Tibial nerve (tissue), 4 donors: ENCODE results near the gene TESK1. TPM values are rescaled to one million over a fixed set of nuclear protein-coding genes. Genes with fewer than 3 reads are reported as not detected.
"Not testable (repeated sequence)": the region's sequence is repeated elsewhere in the genome, so short reads cannot be mapped to it uniquely, and the experiment has no call there.

ENCODE experiments used
- DNase-seq, 2 donors: peaks; one replicate each; pipeline ENCODE4 v3.0.0-alpha.2; 2019; ENCODE audit warnings: low spot score in 2 of 2
- H3K27ac ChIP-seq, 4 donors: fragments of 200-600 bp; sonication (generic) in 3 of 4; one replicate each; pipeline ENCODE4 v1.5.1; 2017 to 2019; ENCODE audit warnings: mild to moderate bottlenecking in 1 of 4
- H3K27me3 ChIP-seq, 2 donors: fragments of 200-600 bp; sonication (generic) in 1 of 2; one replicate each; pipeline versions ENCODE4 v1.5.1 to v1.6.0; 2017 to 2019
- H3K36me3 ChIP-seq, 3 donors: fragments of 200-600 bp; sonication (generic); one replicate each; pipeline ENCODE4 v1.5.1; 2018 to 2019
- H3K4me1 ChIP-seq, 4 donors: fragments of 200-600 bp; sonication (generic) in 3 of 4; one replicate each; pipeline ENCODE4 v1.5.1; 2017 to 2019
- H3K4me3 ChIP-seq, 4 donors: fragments of 200-600 bp; sonication (generic) in 3 of 4; one replicate each; pipeline ENCODE4 v1.5.1; 2017 to 2019; ENCODE audit warnings: mild to moderate bottlenecking in 1 of 4, moderate library complexity in 1 of 4
- H3K9me3 ChIP-seq, 4 donors: fragments of 200-600 bp; sonication (generic) in 3 of 4; one replicate each; pipeline ENCODE4 v1.5.1; 2017 to 2019
- EP300 ChIP-seq, 2 donors: sonication (generic); formaldehyde crosslinking; IDR thresholded peaks; one replicate each; pipeline ENCODE4 v1.6.1; 2017; ENCODE audit warnings: antibody characterized with exemption in 2 of 2, mild to moderate bottlenecking in 1 of 2
- POLR2A ChIP-seq, 2 donors: fragments of 450-650 bp; IDR thresholded peaks; one replicate each; pipeline ENCODE4 v1.6.1; 2017; ENCODE audit warnings: antibody characterized with exemption in 2 of 2, mild to moderate bottlenecking in 2 of 2, moderate library complexity in 2 of 2
- WGBS, 2 donors: methylation state at CpG; one replicate each; pipeline ENCODE4 v1.1.5; 2018; 5-methylcytosine and 5-hydroxymethylcytosine counted together
- total RNA-seq, 4 donors: library from RNA; depleted of rRNA; stranded (reverse); fragments of >200 nt; gene quantifications; one replicate each; pipeline ENCODE4 v1.1.0, GENCODE V29; 2016
- TF ChIP-seq, protein P1 (sequence below), 5 experiments: fragments of 200-600 bp in 3 of 5; fragments of 450-650 bp in 2 of 5; sonication (generic) in 3 of 5; IDR thresholded peaks; one replicate each; pipeline ENCODE4 v1.5.1; 2016 to 2019; ENCODE audit warnings: antibody characterized with exemption in 5 of 5, mild to moderate bottlenecking in 3 of 5, moderate library complexity in 2 of 5

Gene TESK1
- total RNA-seq, 4 donors from 2014 or later, result 29.3 to 40.0 (median 35.6) TPM

GRCh38 chr9:35570709-35571504 is 34.2 kb upstream of the TESK1 start:
- 88 to 90% methylated on average over 6 of the region's 6 CpGs for WGBS, 2 donors
- no peak for DNase-seq
- H3K4me1 ChIP-seq, result no peaks in the 10 kb centered on the region

DNA sequence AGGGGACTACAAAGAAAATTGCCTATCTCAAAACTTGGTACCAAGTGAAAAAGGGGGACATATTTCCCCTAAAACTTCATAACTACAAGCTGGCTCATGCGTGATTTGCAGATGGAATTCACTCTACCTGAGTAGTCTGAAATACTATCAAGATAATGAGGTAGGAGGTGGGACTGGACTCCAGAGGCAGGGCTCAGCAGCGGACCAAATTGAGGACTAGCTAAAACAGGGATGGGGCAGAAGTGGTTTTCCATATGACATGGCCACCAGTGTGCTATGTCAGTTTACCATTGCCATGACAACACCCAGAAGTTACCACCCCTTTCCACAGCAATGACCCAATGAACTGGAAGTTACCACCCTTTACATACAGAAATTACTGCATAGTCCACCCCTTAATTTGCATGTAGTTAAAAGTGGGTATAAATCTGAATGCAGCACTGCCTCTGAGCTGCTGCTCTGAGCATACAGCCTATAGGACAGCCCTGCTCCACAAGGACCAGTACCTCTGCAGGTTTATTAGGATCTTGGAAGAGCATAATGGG is 30.4 kb upstream of the TESK1 start:
- TF ChIP-seq EP300 (IDR thresholded peaks at IDR 0.05) (no peak), POLR2A (IDR thresholded peaks at IDR 0.05) (no peak)
- TF ChIP-seq, protein P1, sequence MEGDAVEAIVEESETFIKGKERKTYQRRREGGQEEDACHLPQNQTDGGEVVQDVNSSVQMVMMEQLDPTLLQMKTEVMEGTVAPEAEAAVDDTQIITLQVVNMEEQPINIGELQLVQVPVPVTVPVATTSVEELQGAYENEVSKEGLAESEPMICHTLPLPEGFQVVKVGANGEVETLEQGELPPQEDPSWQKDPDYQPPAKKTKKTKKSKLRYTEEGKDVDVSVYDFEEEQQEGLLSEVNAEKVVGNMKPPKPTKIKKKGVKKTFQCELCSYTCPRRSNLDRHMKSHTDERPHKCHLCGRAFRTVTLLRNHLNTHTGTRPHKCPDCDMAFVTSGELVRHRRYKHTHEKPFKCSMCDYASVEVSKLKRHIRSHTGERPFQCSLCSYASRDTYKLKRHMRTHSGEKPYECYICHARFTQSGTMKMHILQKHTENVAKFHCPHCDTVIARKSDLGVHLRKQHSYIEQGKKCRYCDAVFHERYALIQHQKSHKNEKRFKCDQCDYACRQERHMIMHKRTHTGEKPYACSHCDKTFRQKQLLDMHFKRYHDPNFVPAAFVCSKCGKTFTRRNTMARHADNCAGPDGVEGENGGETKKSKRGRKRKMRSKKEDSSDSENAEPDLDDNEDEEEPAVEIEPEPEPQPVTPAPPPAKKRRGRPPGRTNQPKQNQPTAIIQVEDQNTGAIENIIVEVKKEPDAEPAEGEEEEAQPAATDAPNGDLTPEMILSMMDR (IDR thresholded peaks at IDR 0.05), result no peak
- no peak overlapping the region for H3K4me3 ChIP-seq
- no peaks in the 10 kb centered on the region for H3K36me3 ChIP-seq
- 81 to 100% methylated on average over 2 of the region's 2 CpGs for WGBS, 2 donors
- no peaks in the 10 kb centered on the region for H3K4me1 ChIP-seq
- H3K27me3 ChIP-seq, result no peaks in the 10 kb centered on the region
- H3K9me3 ChIP-seq, result peaks cover 0 to 6% (median 0%) of the 10 kb centered on the region in 4 donors
- no peak overlapping the region for H3K27ac ChIP-seq
- DNase-seq, result no peak

More at GRCh38 chr9:35570709-35571504, 34.2 kb upstream of the TESK1 start:
- Histone ChIP-seq H3K36me3 (no peaks in the 10 kb centered on the region), H3K27me3 (no peaks in the 10 kb centered on the region), H3K9me3 (no peaks in the 10 kb centered on the region), H3K4me3 (no peak overlapping the region), H3K27ac (no peak overlapping the region)
- no peak for TF ChIP-seq POLR2A (IDR thresholded peaks at IDR 0.05)
- TF ChIP-seq, protein P1 (IDR thresholded peaks at IDR 0.05), result no peak
- TF ChIP-seq EP300 (IDR thresholded peaks at IDR 0.05), result no peak

DNA sequence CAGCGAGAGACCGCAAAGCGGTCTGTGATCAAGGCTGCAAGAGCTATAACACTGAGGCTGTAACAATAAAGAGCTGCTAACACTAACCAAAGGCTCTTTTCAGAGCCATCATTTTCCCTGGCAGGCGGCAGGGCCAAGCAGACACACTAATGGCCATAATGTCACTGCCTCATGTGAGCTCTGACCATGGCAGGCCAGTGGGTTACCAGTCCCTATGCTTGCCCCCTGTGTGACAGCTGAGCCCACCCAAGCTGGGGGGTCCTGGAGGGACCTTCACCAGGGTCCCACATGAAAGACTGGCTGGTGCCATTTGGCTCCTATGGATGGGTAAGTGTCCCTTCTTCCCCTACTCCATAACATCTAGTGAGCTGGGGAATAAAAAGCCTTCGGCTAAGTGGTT is 29.6 kb upstream of the TESK1 start:
- Histone ChIP-seq H3K4me3 (no peak overlapping the region), H3K27me3 (no peaks in the 10 kb centered on the region), H3K9me3 (peaks cover 0 to 15% (median 0%) of the 10 kb centered on the region in 4 donors), H3K36me3 (peaks cover 0 to 6% (median 0%) of the 10 kb centered on the region in 3 donors), H3K4me1 (no peaks in the 10 kb centered on the region), H3K27ac (no peak overlapping the region)
- DNase-seq, result no peak
- WGBS, 2 donors, result 76 to 83% methylated on average over 5 of the region's 5 CpGs
- TF ChIP-seq EP300 (IDR thresholded peaks at IDR 0.05) (no peak), POLR2A (IDR thresholded peaks at IDR 0.05) (no peak)

- Histone ChIP-seq H3K9me3 (peaks cover 0 to 21% (median 0%) of the 10 kb centered on the region in 4 donors), H3K4me3 (no peak overlapping the region), H3K4me1 (no peaks in the 10 kb centered on the region), H3K27ac (no peak overlapping the region), H3K27me3 (no peaks in the 10 kb centered on the region), H3K36me3 (peaks cover 0 to 18% (median 0%) of the 10 kb centered on the region in 3 donors)
- DNase-seq, result no peak
- WGBS, 2 donors, result 61 to 70% methylated on average over 5 of the region's 5 CpGs
- no peak for TF ChIP-seq EP300 (IDR thresholded peaks at IDR 0.05)
- TF ChIP-seq, protein P1 (IDR thresholded peaks at IDR 0.05), result no peak
- no peak for TF ChIP-seq POLR2A (IDR thresholded peaks at IDR 0.05)
Measured at GRCh38 chr9:35577486-35577885, 27.6 kb upstream of the TESK1 start.

DNA sequence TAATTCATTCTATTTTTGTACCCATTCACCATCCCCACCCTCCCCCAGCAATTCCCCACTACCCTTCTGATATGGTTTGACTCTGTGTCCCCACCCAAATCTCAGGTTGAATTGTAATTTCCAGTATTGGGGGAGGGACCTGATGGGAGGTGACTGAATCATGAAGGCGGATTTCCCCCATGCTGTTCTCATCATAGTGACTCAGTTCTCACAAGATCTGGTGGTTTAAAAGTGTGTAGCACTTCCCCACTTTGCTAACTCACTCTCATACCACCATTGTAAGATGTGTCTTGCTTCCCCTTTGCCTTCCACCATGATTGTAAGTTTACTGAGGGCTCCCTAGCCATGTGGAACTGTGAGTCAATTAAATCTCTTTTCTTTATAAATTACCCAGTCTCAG is 25.9 kb upstream of the TESK1 start:
- Histone ChIP-seq H3K4me1 (no peaks in the 10 kb centered on the region), H3K27me3 (no peaks in the 10 kb centered on the region), H3K9me3 (peaks cover 0 to 21% (median 0%) of the 10 kb centered on the region in 4 donors), H3K27ac (no peak overlapping the region), H3K4me3 (no peak overlapping the region), H3K36me3 (peaks cover 0 to 18% (median 0%) of the 10 kb centered on the region in 3 donors)
- WGBS, 2 donors, result 83 to 100% methylated on average over 1 of the region's 1 CpG
- DNase-seq, result no peak
- TF ChIP-seq, protein P1 (IDR thresholded peaks at IDR 0.05), result no peak
- TF ChIP-seq EP300 (IDR thresholded peaks at IDR 0.05) (no peak), POLR2A (IDR thresholded peaks at IDR 0.05) (no peak)

DNA sequence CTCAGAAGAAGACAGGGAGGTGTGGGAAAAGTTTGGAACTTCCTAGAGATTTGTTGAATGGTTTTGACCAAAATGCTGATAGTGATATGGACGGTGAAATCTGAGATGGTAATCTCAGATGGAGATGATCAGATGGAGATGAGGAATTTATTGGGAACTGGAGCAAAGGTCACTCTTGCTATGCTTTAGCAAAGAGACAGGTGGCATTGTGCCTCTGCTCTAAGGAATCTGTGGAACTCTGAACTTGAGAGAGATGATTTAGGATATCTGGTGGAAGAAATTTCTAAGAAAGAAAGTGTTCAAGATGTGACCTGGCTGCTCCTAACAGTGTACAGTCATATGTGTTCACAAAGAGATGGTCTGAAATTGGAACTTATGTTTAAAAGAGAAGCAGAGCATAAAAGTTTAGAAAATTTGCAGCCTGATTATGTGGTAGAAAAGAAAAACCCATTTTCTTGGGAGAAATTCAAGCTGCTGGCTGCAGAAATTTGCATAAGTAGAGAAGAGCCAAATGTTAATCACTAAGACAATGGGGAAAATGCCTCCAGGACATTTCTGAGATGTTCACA is 25.3 kb upstream of the TESK1 start:
- not testable (repeated sequence) for DNase-seq, H3K27ac ChIP-seq, H3K4me3 ChIP-seq, H3K27me3 ChIP-seq, H3K4me1 ChIP-seq
- peaks cover 0 to 21% (median 0%) of the 10 kb centered on the region in 4 donors for H3K9me3 ChIP-seq
- WGBS, 2 donors, result 93 to 95% methylated on average over 1 of the region's 1 CpG
- H3K36me3 ChIP-seq, result peaks cover 0 to 18% (median 0%) of the 10 kb centered on the region in 3 donors

GRCh38 chr9:35583521-35583920 is 21.5 kb upstream of the TESK1 start:
- H3K9me3 ChIP-seq, result peaks cover 0 to 28% (median 1%) of the 10 kb centered on the region in 4 donors
- H3K4me3 ChIP-seq, H3K27me3 ChIP-seq, DNase-seq, H3K27ac ChIP-seq, H3K4me1 ChIP-seq: not testable (repeated sequence)
- peaks cover 0 to 18% (median 0%) of the 10 kb centered on the region in 3 donors for H3K36me3 ChIP-seq
- WGBS, 2 donors, result 76% methylated on average over 6 of the region's 6 CpGs

DNA sequence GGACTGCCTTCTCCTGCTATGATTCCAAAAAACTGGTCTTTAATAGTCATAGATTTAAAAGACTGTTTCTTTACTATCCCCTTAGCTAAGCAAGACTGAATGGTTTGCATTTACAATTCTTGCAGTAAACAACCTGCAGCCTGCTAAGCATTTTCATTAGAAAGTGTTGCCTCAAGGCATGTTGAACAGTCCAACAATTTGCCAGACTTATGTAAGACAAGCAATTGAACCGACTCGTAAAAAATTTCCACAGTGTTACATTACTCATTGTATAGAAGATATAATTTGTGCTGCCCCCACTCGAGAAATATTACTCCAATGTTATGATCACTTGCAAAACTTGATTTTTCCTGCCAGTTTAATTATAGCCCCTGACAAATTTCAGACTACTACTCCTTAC is 20.4 kb upstream of the TESK1 start:
- H3K27ac ChIP-seq, DNase-seq, H3K4me3 ChIP-seq, H3K4me1 ChIP-seq, H3K27me3 ChIP-seq: not testable (repeated sequence)
- WGBS, 2 donors, result 61 to 66% methylated on average over 3 of the region's 3 CpGs
- peaks cover 0 to 22% (median 1%) of the 10 kb centered on the region in 4 donors for H3K9me3 ChIP-seq
- peaks cover 0 to 18% (median 0%) of the 10 kb centered on the region in 3 donors for H3K36me3 ChIP-seq
